ENCODE results near the gene GUCY2C. TPM values are rescaled to one million over a fixed set of nuclear protein-coding genes. Genes with fewer than 3 reads are reported as not detected.

The GUCY2C gene
- total RNA-seq, 1 donor from 2014 or later, result 0.22 TPM

- Mint-ChIP-seq H3K4me3 (no peak overlapping the region), H3K27ac (no peak overlapping the region), H3K27me3 (peaks cover 8% of the 10 kb centered on the region), H3K36me3 (ENCODE audit: low read depth) (no peaks in the 10 kb centered on the region), H3K9me3 (peaks cover 27% of the 10 kb centered on the region), H3K4me1 (no peaks in the 10 kb centered on the region)
- no peak for TF ChIP-seq CTCF (IDR thresholded peaks at IDR 0.05)
- ChIA-PET POLR2A (no interaction called here), CTCF (no interaction called here)
- ATAC-seq (ENCODE audit: low read depth) (no peak), DNase-seq (no peak)
- intact Hi-C loops (cut with micrococcal nuclease), result no loop called here
These were observed 33.2 kb upstream of the GUCY2C start for GRCh38 chr12:14729586-14729985.

GRCh38 chr12:14723763-14724162 lies 27.4 kb upstream of the GUCY2C start:
- ATAC-seq (ENCODE audit: low read depth), result peak; percentile 76
- peaks cover 11% of the 10 kb centered on the region for H3K27me3 Mint-ChIP-seq
- no peaks in the 10 kb centered on the region for H3K36me3 Mint-ChIP-seq (ENCODE audit: low read depth)
- no peak overlapping the region for H3K27ac Mint-ChIP-seq
- H3K4me1 Mint-ChIP-seq, result no peaks in the 10 kb centered on the region
- peak; percentile 25 for TF ChIP-seq CTCF (IDR thresholded peaks at IDR 0.05)
- H3K9me3 Mint-ChIP-seq, result peaks cover 16% of the 10 kb centered on the region
- H3K4me3 Mint-ChIP-seq, result no peak overlapping the region
- intact Hi-C loops (cut with micrococcal nuclease), result loop anchor here (1.0 to 5.0 kb wide), 7 partner anchors 47 to 1134 kb away; partner anchors contain the start of gene RERG
- ChIA-PET POLR2A (interaction anchor here (1.1 kb wide), 1 partner anchor 46 kb away, joined by 5 read pairs; no protein-coding TSS in a partner anchor), CTCF (interaction anchor here (0.8 to 2.4 kb wide), 10 partner anchors 51 to 546 kb away, joined by 3 to 20 read pairs (median 4); partner anchors contain the start of genes ARHGDIB and RERG)
- DNase-seq, result no peak

GRCh38 chr12:14716848-14717444 lies 20.5 kb upstream of the GUCY2C start:
- peak; percentile 75 for ATAC-seq (ENCODE audit: low read depth)
- Mint-ChIP-seq H3K27me3 (peaks cover 8% of the 10 kb centered on the region), H3K36me3 (ENCODE audit: low read depth) (no peaks in the 10 kb centered on the region), H3K4me3 (no peak overlapping the region), H3K9me3 (no peaks in the 10 kb centered on the region), H3K27ac (no peak overlapping the region), H3K4me1 (peaks cover 2% of the 10 kb centered on the region)
- peak; percentile 15 for TF ChIP-seq CTCF (IDR thresholded peaks at IDR 0.05)
- ChIA-PET CTCF (interaction anchor here (0.6 to 1.9 kb wide), 15 partner anchors 53 to 531 kb away, joined by 3 to 38 read pairs (median 3); partner anchors contain the start of gene ATF7IP), POLR2A (no interaction called here)
- intact Hi-C loops (cut with micrococcal nuclease), result loop anchor here (1.0 to 5.0 kb wide), 5 partner anchors 53 to 530 kb away; no protein-coding TSS in a partner anchor
- DNase-seq, result no peak

- DNase-seq (no peak), ATAC-seq (ENCODE audit: low read depth) (no peak)
- CTCF ChIA-PET, result interaction anchor here (1.1 kb wide), 1 partner anchor 15 kb away, joined by 3 read pairs; no protein-coding TSS in a partner anchor
- Mint-ChIP-seq H3K27me3 (peaks cover 12% of the 10 kb centered on the region), H3K27ac (no peak overlapping the region), H3K9me3 (no peaks in the 10 kb centered on the region), H3K36me3 (ENCODE audit: low read depth) (no peaks in the 10 kb centered on the region), H3K4me3 (no peak overlapping the region), H3K4me1 (peaks cover 4% of the 10 kb centered on the region)
- intact Hi-C loops (cut with micrococcal nuclease), result no loop called here
- POLR2A ChIA-PET, result no interaction called here
- TF ChIP-seq CTCF (IDR thresholded peaks at IDR 0.05), result no peak
These were observed 18.0 kb upstream of the GUCY2C start for GRCh38 chr12:14714437-14714836.

- no peak for TF ChIP-seq CTCF (IDR thresholded peaks at IDR 0.05)
- H3K27ac Mint-ChIP-seq, result no peak overlapping the region
- no peak overlapping the region for H3K4me3 Mint-ChIP-seq
- peaks cover 3% of the 10 kb centered on the region for H3K4me1 Mint-ChIP-seq
- intact Hi-C loops (cut with micrococcal nuclease), result no loop called here
- H3K9me3 Mint-ChIP-seq, result no peaks in the 10 kb centered on the region
- DNase-seq (no peak), ATAC-seq (ENCODE audit: low read depth) (no peak)
- no peaks in the 10 kb centered on the region for H3K36me3 Mint-ChIP-seq (ENCODE audit: low read depth)
- ChIA-PET CTCF (interaction anchor here (0.8 kb wide), 1 partner anchor 81 kb away, joined by 3 read pairs; no protein-coding TSS in a partner anchor), POLR2A (no interaction called here)
- peaks cover 16% of the 10 kb centered on the region for H3K27me3 Mint-ChIP-seq
These were observed 14.4 kb upstream of the GUCY2C start for GRCh38 chr12:14710632-14711320.
